ENCODE data around the gene RILPL1.
"Not testable (repeated sequence)": the region's sequence is repeated elsewhere in the genome, so short reads cannot be mapped to it uniquely, and the experiment has no call there.

RILPL1 gene

DNA sequence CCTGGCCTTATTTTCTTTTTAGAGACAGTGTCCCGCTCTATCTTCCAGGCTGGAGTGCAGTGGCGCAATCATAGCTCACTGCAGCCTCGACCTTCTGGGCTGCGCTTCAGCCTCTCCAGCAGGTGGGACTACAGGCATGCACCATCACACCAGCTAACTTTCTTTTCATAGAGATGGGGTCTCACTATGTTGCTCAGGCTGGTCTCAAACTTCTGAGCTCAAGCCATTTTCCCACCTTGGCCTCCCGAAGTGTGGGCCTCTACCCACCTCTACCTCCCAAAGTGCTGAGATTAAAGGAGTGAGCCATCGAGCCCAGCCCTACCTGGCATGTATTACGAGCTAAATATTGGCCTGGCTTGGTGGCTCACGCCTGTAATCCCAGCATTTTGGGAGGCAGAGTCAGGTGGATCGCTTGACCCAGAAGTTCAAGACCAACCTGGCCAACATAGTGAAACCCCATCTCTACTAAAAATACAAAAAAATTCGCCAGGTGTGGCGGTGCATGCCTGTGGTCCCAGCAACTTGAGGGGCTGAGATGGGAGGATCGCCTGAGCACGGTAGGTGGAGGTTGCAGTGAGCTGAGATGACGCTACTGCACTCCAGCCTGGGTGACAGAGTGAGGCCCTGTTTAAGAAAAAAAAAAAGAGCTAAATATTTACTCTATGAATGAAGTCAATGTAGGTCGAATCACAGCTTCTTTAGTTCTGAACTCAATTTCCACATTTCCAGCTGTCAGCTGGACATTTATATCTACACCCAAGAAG is 7.6 kb upstream of the RILPL1 start:
- no peak for FAIRE-seq
- DNase-seq (ENCODE audit: insufficient read length, low spot score): no peak
- TF ChIP-seq CTCF (IDR thresholded peaks at IDR 0.05; ENCODE audit: insufficient read depth, missing control alignments): no peak

GRCh38 chr12:123535952-123536351 is 2.4 kb upstream of the RILPL1 start:
- not testable (repeated sequence) for DNase-seq (ENCODE audit: insufficient read length, low spot score); FAIRE-seq

DNA sequence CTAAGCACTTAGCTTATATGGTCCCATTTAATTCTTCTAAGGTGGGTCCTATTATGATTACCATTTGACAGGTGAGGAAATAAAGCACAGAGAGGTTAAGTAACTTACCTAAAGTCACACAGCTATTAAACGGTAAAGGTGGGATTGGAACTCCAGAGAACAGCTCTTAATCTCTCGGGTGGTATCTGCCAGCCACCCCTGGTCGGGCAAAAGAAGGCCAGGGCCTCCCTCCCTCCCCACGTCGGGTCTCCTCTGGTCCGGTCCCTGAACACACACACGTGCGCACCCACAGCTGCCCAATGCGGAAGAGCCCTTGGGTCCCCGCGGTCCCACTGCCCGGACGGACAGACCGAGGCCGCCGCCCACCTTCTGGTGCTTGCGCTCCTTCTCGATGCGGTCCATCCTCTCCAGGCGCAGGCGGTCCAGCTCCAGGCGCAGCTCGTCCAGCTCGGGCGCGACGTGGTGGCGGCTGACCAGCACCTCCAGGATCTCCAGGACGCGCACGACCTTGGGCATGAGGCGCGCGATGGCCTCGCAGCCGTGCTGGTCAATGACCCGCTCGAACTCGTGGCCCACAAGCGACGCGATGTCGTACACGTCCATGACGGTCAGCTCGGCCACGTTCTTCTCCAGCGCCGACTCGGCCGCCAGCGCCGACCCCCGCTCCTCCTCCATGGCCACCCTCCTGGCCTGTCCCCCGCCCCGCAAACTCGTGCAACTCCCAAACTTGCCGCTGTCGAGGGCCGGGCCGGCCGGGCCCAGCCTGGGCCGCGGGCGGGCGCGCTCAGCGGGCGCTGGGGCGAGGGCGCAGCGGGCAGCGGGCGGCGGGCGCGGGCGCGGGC is 490 bp downstream of the RILPL1 start:
- no peak for DNase-seq (ENCODE audit: insufficient read length, low spot score)
- FAIRE-seq: no peak
- no peak for TF ChIP-seq CTCF (IDR thresholded peaks at IDR 0.05; ENCODE audit: insufficient read depth, missing control alignments)

- FAIRE-seq (no peak), DNase-seq (ENCODE audit: insufficient read length, low spot score) (no peak)
- no peak for TF ChIP-seq CTCF (IDR thresholded peaks at IDR 0.05; ENCODE audit: insufficient read depth, missing control alignments)
Measured at GRCh38 chr12:123532019-123532418, 1.5 kb downstream of the RILPL1 start.

GRCh38 chr12:123531091-123531490 is 2.4 kb downstream of the RILPL1 start:
- no peak for TF ChIP-seq CTCF (IDR thresholded peaks at IDR 0.05; ENCODE audit: insufficient read depth, missing control alignments)
- DNase-seq (ENCODE audit: insufficient read length, low spot score) (no peak), FAIRE-seq (no peak)

DNA sequence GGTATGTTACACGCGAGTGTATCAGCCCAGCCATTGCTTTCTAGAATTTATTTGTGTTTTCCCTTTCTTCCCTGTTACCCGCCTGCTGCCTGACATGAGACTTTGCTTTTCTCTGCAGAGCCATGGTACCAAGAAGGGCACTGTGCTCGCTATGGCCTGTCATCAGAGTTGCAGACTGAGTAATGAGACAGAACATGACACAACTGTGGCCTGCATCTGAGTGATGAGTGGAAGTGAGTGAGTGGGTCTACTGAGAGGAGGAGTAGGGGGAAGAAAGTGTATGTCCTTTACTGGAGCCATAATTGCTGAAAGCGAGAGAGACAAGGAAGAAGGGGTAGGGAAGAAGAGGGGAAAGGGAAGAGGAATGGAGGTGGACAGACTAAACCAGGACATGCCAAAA is 2.9 kb downstream of the RILPL1 start:
- TF ChIP-seq CTCF (IDR thresholded peaks at IDR 0.05; ENCODE audit: insufficient read depth, missing control alignments): no peak
- DNase-seq (ENCODE audit: insufficient read length, low spot score): no peak
- FAIRE-seq: no peak

- DNase-seq (ENCODE audit: insufficient read length, low spot score) (no peak), FAIRE-seq (no peak)
- no peak for TF ChIP-seq CTCF (IDR thresholded peaks at IDR 0.05; ENCODE audit: insufficient read depth, missing control alignments)
Measured at GRCh38 chr12:123529686-123530085, 3.8 kb downstream of the RILPL1 start.
